Measurements from ENCODE around the gene NHSL2.

DNA sequence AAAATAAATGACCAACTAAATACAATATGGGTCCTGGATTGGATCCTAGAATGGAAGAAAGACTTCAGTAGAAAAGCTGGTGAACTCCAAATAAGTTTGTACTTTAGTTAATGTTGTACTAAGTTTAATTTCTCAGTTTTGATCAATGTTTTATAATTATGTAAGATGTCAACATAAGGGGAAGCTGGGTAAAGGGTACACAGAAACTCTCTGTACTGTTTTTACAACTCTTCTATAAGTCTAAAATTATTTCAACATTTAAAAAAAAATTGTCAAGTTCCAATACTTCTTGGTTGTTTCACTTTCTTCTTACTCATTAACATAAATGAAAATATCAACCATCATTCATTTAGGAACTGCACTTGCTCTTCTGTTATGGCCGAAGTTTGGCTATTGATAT is 88.9 kb downstream of the NHSL2 start:
- no peak for TF ChIP-seq GATA2 (IDR thresholded peaks at IDR 0.05; ENCODE audit: low read depth, low read length)
- TF ChIP-seq GATA3 (IDR thresholded peaks at IDR 0.05; ENCODE audit: low read depth, low read length): no peak
